GM13977 (cell line): ENCODE measurements around the gene RHD.
"Not testable (repeated sequence)": the region's sequence is repeated elsewhere in the genome, so short reads cannot be mapped to it uniquely, and the experiment has no call there.

Experiments
- DNase-seq: peaks from one replicate; pipeline ENCODE4 v3.0.0; 2012; ENCODE audit warnings: low spot score
- in situ Hi-C: fragments of 300-500 bp; cut with MboI; formaldehyde crosslinking; loops from one replicate; pipeline ENCODE4 v1.12.0; 2022; ENCODE audit warnings: low sequenced_read_pairs, low pct_unique_long_range_greater_than_20kb, mixed read lengths, inconsistent platforms; ENCODE audit not compliant: unreplicated experiment
- TF ChIP-seq, protein P1 (sequence below): IDR thresholded peaks from 2 replicates; pipeline ENCODE4 v1.5.1; 2012; ENCODE audit warnings: mild to moderate bottlenecking, control low read depth; ENCODE audit not compliant: insufficient read depth; ENCODE audit errors: extremely low read depth, missing control alignments

RHD gene

DNA sequence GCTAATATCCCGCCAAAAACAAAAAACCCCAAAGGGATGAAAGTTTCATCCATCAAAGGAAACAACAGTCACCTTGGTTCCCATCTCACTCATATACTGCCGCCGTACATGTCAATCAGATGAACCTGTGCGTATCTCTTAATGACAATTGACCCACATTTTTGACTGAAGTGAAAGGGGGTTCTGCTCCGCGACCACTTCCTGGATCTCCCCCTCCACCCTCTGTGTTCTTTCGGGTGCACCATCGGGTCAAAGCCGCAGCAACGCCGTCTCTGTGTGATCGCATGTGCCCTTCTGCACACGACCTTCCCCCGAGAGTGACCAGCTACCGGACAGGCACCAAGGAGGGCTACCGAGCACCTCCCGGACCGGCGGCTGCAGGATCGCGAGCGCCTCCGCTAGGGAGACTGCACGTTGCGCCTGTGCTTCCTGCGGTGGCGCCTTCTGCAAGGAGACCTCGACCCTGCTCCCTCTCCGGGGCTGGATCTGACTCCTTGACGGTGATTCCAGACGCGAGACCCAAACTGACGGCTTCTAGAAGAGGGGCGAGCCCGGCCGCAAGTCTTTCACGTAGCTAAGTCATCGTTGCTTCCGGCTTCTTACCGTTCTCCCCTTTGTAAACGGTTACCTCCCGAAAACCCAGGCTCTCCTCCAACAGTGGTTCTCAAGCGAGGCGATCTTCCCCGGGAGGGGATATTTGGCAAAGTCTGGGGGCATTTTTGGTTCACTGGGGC lies 5.6 kb upstream of the RHD start:
- DNase-seq, in situ Hi-C loops: not testable (repeated sequence)
- TF ChIP-seq, protein P1, sequence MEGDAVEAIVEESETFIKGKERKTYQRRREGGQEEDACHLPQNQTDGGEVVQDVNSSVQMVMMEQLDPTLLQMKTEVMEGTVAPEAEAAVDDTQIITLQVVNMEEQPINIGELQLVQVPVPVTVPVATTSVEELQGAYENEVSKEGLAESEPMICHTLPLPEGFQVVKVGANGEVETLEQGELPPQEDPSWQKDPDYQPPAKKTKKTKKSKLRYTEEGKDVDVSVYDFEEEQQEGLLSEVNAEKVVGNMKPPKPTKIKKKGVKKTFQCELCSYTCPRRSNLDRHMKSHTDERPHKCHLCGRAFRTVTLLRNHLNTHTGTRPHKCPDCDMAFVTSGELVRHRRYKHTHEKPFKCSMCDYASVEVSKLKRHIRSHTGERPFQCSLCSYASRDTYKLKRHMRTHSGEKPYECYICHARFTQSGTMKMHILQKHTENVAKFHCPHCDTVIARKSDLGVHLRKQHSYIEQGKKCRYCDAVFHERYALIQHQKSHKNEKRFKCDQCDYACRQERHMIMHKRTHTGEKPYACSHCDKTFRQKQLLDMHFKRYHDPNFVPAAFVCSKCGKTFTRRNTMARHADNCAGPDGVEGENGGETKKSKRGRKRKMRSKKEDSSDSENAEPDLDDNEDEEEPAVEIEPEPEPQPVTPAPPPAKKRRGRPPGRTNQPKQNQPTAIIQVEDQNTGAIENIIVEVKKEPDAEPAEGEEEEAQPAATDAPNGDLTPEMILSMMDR = peak; percentile 22

DNA sequence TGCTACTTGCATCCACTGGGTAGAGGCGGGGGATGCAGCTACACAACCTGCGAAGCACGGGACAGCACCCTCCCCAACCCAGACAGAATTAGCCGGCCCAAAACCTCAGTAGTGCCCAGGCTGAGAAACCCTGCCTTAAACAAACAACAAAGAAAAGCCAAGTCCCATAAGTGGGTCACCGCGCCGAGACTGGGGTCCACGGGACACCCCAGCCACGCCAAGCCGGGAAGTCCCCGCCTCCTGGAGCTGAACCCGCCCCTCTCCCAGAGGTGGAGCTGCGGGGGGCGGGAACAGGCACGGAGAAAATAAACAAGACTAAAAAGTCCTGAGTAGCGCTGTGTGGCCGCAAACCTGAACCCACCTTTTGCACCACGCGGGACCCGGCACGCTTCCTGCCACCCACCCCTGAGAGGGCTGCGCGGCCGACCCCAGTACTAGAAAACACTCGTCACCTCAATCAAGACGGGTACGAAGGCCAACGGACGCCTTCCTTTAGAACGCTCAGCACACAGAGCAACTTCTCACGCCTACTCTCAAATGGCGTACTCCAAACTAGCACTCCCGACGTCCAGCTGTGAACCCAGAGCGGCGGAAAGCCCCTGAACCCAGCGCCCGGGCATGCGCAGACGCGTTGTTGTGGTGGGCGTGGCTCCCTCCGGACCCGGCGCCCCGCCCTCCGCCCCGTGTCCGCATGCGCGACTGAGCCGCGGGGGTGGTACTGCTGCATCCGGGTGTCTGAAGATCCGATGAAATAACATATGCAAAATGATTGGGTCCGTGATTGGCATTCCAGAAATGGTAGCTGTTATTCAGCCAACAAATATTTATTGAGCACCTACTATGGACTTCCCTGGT lies 4.8 kb upstream of the RHD start:
- peak; percentile 73 for DNase-seq
- in situ Hi-C loops = not testable (repeated sequence)

DNA sequence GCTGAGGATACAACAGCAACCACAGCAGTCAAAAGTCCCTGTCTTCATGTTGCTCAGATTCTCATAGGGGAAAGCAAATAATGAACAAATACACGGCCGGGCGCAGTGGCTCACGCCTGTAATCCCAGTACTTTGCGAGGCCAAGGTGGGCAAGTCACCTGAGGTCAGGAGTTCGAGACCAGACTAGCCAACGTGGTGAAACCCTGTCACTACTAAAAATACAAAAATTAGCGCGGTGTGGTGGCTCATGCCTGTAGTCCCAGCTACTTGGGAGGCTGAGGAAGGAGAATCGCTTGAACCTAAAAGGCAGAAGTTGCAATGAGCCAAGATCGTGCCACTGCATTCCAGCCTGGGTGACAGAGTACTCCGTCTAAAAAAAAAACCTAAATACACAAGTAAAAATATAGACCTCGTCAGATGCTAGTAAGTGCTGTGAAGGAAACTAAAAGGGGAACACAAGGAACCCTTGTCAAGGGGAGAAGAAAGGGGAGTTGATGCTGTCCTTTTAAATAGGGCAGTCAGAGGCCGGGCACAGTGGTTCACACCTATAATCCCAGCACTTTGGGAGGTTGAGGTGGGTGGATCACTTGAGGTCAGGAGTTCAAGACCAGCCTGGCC lies 4.1 kb upstream of the RHD start:
- in situ Hi-C loops, DNase-seq: not testable (repeated sequence)

DNA sequence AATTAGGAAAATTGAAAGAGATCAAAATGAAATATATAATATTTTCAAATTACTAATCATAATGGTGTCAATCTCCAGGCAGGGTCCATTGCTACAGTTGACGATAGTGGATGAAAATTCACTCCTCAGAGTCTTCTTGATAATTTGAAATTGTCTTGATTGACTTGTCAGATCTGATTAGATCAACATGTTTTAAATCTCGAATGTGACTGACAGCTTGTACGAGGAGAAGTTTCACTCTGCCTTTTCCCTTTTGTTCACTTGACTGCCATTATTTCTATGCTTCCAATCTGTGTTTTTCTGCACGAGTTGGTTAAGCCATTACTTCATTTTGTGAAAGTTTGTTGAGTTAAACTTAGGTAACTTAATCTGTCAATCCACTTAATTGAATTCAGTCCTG lies 3.3 kb downstream of the RHD start:
- in situ Hi-C loops, DNase-seq: not testable (repeated sequence)

DNA sequence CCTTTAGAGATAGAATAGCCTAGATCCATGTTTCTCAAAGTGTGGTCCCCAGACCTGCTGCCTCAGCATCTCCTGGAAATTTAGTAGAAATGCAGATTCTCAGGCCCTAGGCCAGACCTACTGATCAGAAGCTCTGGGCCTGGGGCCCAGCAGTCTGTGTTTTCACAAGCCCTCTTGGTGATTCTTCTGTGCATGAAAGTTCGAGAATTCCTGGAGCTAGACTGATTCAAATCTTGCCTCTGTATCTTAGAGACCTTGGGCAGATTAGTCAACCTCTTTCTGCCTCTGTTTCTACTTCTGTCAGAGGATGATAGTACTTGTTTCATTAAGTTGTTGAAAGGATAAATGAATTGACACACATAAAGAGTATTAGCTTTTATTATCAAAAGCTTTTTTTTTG lies 5.0 kb downstream of the RHD start:
- DNase-seq, in situ Hi-C loops: not testable (repeated sequence)

DNA sequence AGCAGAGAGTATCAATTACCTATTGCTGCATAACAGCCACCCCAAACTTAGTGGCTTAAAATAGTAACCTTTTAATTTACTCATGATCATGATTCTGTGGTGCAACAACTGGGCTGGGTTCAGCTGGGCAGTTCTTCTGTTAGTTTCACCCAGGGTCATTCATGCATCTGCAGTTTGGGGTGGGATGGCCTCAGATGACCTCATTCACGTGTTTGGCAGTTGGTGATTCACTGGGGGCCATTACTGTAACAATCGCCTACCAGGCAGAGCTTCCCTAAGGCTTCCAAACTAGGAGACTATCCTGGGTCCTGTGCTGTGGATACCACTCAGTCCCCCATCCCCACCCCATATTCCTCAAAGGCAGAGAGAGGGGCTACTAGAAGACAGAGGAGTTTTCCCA lies 6.0 kb downstream of the RHD start:
- DNase-seq, in situ Hi-C loops: not testable (repeated sequence)

DNA sequence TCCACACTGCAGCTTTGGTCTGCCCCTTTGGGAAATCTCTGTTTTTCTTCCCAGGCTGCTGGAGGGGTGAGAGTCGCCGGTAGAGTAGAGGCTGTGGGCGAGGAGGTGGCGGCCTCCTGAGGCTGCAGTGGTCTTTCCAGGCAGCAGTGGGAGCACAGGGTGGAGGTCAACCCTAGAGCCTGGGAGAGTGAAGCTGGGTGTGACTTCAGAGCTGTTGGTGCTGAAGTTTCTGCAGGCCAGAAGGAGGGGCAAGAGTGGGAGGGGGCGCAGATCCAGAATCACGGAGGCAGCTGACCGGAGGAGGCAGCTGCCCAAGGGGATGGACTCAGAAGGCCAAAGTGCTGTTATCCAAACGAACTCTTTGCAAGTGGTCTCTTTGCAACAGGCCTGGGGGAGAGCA lies 6.5 kb downstream of the RHD start:
- in situ Hi-C loops = not testable (repeated sequence)

DNA sequence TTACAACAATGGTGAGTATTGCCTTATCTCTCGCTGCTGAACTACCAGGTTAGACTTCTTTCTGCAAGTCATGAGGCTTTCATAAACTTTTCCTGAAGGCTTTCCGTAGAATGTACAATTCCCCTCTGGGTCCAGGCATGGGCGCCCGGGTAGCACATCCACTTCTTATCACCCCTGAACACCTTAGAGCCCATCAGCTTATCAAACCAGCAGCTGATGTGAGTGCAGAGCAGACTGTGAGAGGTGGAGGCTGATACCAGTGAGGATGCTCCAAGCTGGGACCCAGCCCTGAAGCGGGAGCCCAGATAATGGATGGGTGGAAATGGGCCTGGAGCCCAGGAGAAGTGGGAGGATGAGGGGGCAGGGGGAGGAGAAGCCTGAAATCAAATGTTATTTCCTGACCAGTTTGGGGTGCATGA lies 7.4 kb downstream of the RHD start:
- in situ Hi-C loops, DNase-seq: not testable (repeated sequence)

More for the DNA sequence above, 6.5 kb downstream of the RHD start:
- not testable (repeated sequence) for DNase-seq

DNA sequence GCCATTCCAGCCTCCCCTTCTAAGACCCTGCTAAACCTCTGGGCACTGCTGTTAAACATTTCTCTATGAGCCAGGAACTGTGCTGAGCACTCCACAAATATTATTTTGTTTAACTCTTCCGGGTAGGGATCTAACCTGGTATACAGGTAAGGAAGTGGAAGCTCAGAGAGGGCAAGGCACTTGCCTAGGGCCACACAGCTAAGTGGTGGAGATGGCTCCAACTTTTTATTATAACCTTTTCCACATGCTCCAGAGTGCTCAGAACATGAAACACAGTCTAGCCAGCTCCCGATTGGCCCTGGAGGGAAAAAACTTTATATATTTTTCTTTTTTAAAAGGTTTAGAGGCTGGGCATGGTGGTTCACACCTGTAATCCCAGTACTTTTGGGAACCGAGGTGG lies 13.6 kb downstream of the RHD start:
- DNase-seq, in situ Hi-C loops: not testable (repeated sequence)

DNA sequence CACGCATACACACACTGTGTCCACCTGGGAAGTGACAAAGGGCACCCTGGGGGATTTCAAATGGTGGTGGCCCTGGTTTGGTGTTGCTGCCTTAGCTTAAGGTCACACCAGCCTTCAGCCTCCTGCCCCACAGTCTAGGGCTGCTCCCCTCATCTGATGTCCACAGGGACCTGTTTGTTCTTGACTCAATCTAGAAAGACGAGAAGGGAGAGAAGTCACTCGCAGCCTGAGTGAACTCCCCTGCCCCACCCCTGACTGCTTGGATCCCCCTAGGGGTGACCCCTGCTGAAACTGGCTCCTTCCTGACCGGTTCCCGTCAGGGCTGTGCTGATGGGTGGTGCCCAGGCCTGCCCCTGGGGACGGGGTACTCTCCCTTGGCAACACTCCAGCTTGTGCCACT lies 14.9 kb downstream of the RHD start:
- DNase-seq, in situ Hi-C loops: not testable (repeated sequence)

DNA sequence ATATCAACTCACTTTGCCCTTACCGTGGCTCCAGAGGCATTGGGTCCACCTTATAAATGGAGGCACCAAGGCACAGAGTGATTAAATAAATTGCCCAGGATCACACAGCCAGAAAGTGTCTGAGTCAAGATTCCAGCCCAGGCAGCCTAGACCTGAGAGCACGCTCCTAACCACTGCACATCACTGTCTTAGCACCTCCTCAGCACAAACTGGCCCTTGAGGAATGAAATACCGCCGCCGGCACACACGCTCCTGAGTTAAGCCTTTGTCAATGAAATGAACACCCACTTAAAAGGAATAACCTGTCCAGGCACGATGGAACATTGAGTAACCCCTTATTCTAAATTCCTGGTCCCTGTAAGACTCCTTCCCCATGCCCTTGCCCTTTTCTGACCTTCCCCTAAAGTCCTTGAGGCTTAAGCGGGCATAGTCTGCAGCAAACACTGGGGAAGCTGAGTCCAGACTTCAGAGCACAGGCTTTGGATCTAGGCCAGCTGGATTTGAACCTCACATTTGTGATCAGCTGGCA lies 16.3 kb downstream of the RHD start:
- DNase-seq, in situ Hi-C loops: not testable (repeated sequence)

DNA sequence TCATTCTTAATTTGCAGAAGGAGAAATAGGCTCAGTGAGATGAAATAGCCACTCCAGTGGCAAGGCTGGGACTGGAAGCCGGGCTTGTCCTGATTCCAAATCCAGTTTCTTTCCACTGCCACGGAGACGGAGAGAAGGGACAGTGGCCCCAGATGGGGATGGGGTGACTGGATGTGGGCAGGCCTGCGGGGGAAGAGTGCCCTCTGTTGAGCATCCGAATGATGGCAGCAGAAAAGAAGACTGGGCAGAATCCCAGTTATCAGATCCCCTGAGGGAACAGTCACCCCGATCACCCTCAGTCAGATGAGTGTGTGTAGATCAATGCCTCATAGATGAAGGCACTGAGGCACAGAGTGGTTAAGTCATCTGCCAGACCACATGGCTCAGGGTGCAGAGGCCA lies 17.7 kb downstream of the RHD start:
- in situ Hi-C loops, DNase-seq: not testable (repeated sequence)

DNA sequence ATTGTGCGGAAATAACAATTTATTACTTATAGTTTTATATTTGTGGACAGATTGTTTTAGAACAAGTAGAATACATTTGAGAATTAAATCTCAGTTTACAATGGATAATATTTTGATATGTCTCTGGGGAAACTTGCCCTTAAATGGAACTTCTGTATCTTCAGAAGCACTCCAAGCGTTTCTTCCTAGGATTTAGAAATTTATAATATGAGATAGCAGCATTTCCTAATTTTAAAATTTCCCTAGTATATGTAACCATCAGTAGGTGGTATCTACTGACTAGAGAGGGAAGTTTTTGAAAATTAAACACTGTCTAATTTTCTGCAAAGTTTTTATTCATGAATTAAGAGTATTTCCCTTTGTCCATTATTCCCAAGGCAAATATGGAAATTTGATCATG lies 21.1 kb downstream of the RHD start:
- in situ Hi-C loops, DNase-seq: not testable (repeated sequence)

DNA sequence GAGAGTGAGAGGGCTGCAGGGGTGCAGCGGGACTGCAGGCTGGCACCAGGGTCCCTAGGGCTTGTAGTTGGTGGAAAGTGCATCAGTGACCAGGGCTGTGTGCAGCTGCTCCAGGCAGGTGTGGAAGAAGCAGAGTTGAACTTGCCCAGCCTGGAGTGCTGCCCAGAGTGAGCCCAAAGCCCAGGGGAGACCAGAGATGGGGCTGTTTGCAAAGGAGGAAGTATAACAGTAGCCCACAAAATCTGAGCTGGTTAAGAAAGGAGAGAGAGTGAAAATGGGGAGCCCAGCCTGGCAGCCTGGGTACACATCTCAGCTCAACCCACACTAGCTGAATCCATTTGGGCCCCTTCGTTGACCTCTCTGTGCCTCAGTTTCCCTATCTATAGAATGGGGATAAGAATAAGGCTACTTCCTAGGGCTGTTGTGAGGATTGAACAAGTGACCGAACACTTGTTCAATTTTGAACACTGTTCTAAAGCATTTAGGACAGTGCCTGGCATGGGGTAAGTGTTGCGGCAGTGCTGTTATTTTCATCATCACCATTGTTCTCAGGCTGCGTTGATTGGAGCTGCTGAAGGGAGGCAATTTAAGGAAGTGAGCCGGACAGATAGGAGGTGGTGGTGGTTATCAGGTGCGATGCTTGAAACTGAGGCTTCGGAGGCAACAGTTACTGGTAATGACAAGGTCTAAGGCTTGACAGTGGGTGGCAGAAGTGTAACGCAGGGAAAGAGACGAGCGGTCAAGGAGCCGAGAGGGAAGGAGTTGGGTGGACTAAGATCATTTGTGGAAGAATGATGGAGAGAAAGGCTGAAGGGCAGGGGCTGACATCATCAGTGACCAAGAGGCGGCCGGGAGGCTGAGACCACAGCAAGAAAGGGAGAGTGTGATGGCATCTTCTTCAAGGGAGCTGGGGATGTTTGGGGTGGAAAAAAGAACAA lies 22.8 kb downstream of the RHD start:
- DNase-seq, in situ Hi-C loops: not testable (repeated sequence)

DNA sequence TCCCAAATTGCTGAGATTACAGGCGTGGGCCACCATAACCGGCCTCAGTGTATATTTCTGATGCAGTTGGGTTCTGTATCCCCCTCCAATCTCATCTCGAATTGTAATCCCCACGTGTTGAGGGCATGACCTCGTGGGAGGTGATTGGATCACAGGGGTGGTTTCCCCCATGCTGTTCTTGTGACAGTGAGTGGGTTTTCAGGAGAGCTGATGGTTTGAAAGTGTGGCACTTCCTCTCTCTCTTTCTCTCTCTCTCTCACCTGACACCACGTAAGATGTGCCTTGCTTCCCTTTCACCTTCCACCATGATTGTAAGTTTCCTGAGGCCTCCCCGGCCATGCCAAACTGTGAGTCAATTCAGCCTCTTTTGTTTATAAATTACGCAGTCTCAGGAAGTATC lies 24.2 kb downstream of the RHD start:
- DNase-seq, in situ Hi-C loops: not testable (repeated sequence)

DNA sequence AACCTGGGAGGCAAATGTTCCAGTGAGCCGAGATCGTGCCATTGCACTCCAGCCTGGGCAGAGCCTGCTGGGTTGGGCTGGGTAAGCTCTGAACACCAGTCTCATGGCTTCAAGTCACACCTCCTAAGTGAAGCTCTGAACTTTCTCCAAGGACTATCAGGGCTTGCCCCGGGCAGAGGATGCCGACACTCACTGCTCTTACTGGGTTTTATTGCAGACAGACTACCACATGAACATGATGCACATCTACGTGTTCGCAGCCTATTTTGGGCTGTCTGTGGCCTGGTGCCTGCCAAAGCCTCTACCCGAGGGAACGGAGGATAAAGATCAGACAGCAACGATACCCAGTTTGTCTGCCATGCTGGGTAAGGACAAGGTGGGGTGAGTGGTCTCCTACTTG lies 28.4 kb downstream of the RHD start:
- in situ Hi-C loops, DNase-seq: not testable (repeated sequence)
